CD4-positive, CD25-positive, alpha-beta regulatory T cell (primary cell): ENCODE measurements around the gene EP300. TPM values are rescaled to one million over a fixed set of nuclear protein-coding genes. Genes with fewer than 3 reads are reported as not detected.
"Not testable (repeated sequence)": the region's sequence is repeated elsewhere in the genome, so short reads cannot be mapped to it uniquely, and the experiment has no call there.

ENCODE experiments used
- ATAC-seq, 2 donors: fragments of 150-1000 bp; cut with Tn5 transposase; one replicate each; pipeline ENCODE4 v1.10.0; 2021; ENCODE audit warnings: low read depth in 2 of 2, moderate number of reproducible peaks in 2 of 2, moderate library complexity in 1 of 2
- DNase-seq, 3 donors: peaks; one replicate each; pipeline versions ENCODE4 v3.0.0 to v3.0.0-alpha.2; 2012 to 2022; ENCODE audit warnings: mixed read lengths in 1 of 3
- H3K27ac ChIP-seq: one replicate; pipeline ENCODE4 v1.7.0; 2013; ENCODE audit warnings: mild to moderate bottlenecking, low read length; ENCODE audit not compliant: insufficient read depth, poor library complexity, severe bottlenecking
- H3K27me3 ChIP-seq: one replicate; pipeline ENCODE4 v1.7.0; 2013; ENCODE audit warnings: low read length; ENCODE audit not compliant: control insufficient read depth, insufficient read depth
- H3K36me3 ChIP-seq: one replicate; pipeline ENCODE4 v1.7.0; 2013; ENCODE audit warnings: mild to moderate bottlenecking, low read length, moderate library complexity; ENCODE audit not compliant: control insufficient read depth, insufficient read depth
- H3K4me1 ChIP-seq: 2 replicates; pipeline ENCODE4 v1.7.0; 2013; ENCODE audit warnings: mild to moderate bottlenecking, low read length; ENCODE audit not compliant: insufficient read depth, control insufficient read depth, poor library complexity, severe bottlenecking
- H3K4me3 ChIP-seq: one replicate; pipeline ENCODE4 v1.7.0; 2013; ENCODE audit warnings: low read depth, mild to moderate bottlenecking, low read length, moderate library complexity
- H3K9me3 ChIP-seq, 2 experiments: 1 replicate in 1 of 2; 2 replicates in 1 of 2; pipeline ENCODE4 v1.7.0; 2013; ENCODE audit warnings: low read length in 2 of 2, mild to moderate bottlenecking in 1 of 2, moderate library complexity in 1 of 2; ENCODE audit not compliant: control insufficient read depth in 2 of 2
- H3K27ac Mint-ChIP-seq, 3 donors: one replicate each; pipeline ENCODE4 v1.8.0; 2020 to 2022; ENCODE audit warnings: mild to moderate bottlenecking in 3 of 3, mixed read lengths in 3 of 3, moderate library complexity in 2 of 3
- H3K27me3 Mint-ChIP-seq: one replicate; pipeline ENCODE4 v1.8.0; 2022; ENCODE audit warnings: mild to moderate bottlenecking, mixed read lengths
- H3K36me3 Mint-ChIP-seq: one replicate; pipeline ENCODE4 v1.8.0; 2020; ENCODE audit warnings: mixed read lengths
- H3K4me1 Mint-ChIP-seq, 4 donors: one replicate each; pipeline ENCODE4 v1.8.0; 2020 to 2022; ENCODE audit warnings: mixed read lengths in 4 of 4, mild to moderate bottlenecking in 1 of 4
- H3K4me3 Mint-ChIP-seq, 4 donors: one replicate each; pipeline ENCODE4 v1.8.0; 2020 to 2022; ENCODE audit warnings: mild to moderate bottlenecking in 4 of 4, mixed read lengths in 4 of 4, moderate library complexity in 3 of 4
- H3K9me3 Mint-ChIP-seq, 7 donors: one replicate each; pipeline ENCODE4 v1.8.0; 2020 to 2022; ENCODE audit warnings: mixed read lengths in 7 of 7, mild to moderate bottlenecking in 3 of 7, moderate library complexity in 2 of 7
- polyA plus RNA-seq, 4 donors: library from polyadenylated mRNA; unstranded; fragments of 300-500 nt; fragmentation: Illumina TruSeq; gene quantifications; one replicate each; pipeline ENCODE4 v1.2.3, GENCODE V29; 2021
- total RNA-seq: library from RNA; stranded (reverse); gene quantifications from one replicate; pipeline ENCODE4 v1.2.3, GENCODE V29; 2022

Gene EP300
- total and polyA plus RNA-seq, 5 donors from 2014 or later, result 8.1 to 177 (median 12.6) TPM

- Histone ChIP-seq H3K4me3 (no peak overlapping the region), H3K27ac (no peak overlapping the region), H3K9me3 (no peaks in the 10 kb centered on the region), H3K36me3 (peaks cover 90% of the 10 kb centered on the region), H3K4me1 (no peaks in the 10 kb centered on the region), H3K27me3 (no peaks in the 10 kb centered on the region)
- H3K27ac Mint-ChIP-seq, result no peak overlapping the region
- peaks cover 4 to 16% (median 9%) of the 10 kb centered on the region in 4 donors for H3K4me1 Mint-ChIP-seq
- H3K36me3 Mint-ChIP-seq, result peaks cover 41% of the 10 kb centered on the region
- H3K27me3 Mint-ChIP-seq, result no peaks in the 10 kb centered on the region
- DNase-seq (no peak), ATAC-seq (no peak)
- no peaks in the 10 kb centered on the region for H3K9me3 Mint-ChIP-seq
- no peak overlapping the region for H3K4me3 Mint-ChIP-seq
Observed at GRCh38 chr22:41128606-41129005, 36.2 kb downstream of the EP300 start.

GRCh38 chr22:41132550-41132949 is 40.2 kb downstream of the EP300 start:
- no peak for ATAC-seq

GRCh38 chr22:41140365-41140957 is 48.1 kb downstream of the EP300 start:
- ATAC-seq, result no peak
- Histone ChIP-seq H3K27me3 (no peaks in the 10 kb centered on the region), H3K27ac (no peak overlapping the region), H3K9me3 (no peaks in the 10 kb centered on the region), H3K4me3 (no peak overlapping the region), H3K36me3 (peaks cover 97% of the 10 kb centered on the region), H3K4me1 (no peaks in the 10 kb centered on the region)
- peaks cover 0 to 6% (median 3%) of the 10 kb centered on the region in 4 donors for H3K4me1 Mint-ChIP-seq
- no peak for DNase-seq
- H3K36me3 Mint-ChIP-seq, result peaks cover 33% of the 10 kb centered on the region
- H3K27ac Mint-ChIP-seq, result no peak overlapping the region
- H3K27me3 Mint-ChIP-seq, result no peaks in the 10 kb centered on the region
- no peaks in the 10 kb centered on the region for H3K9me3 Mint-ChIP-seq
- H3K4me3 Mint-ChIP-seq, result no peak overlapping the region

More at GRCh38 chr22:41132550-41132949, 40.2 kb downstream of the EP300 start:
- Histone ChIP-seq H3K4me1 (no peaks in the 10 kb centered on the region), H3K27ac (no peak overlapping the region), H3K36me3 (peaks cover 94% of the 10 kb centered on the region), H3K4me3 (no peak overlapping the region), H3K9me3 (no peaks in the 10 kb centered on the region), H3K27me3 (no peaks in the 10 kb centered on the region)
- DNase-seq, result no peak
- H3K4me3 Mint-ChIP-seq, result no peak overlapping the region
- H3K36me3 Mint-ChIP-seq, result peaks cover 45% of the 10 kb centered on the region
- no peaks in the 10 kb centered on the region for H3K9me3 Mint-ChIP-seq
- peaks cover 7 to 17% (median 9%) of the 10 kb centered on the region in 4 donors for H3K4me1 Mint-ChIP-seq
- peak overlapping the region in 2 of 3 donors; percentile 23 to 36 for H3K27ac Mint-ChIP-seq
- H3K27me3 Mint-ChIP-seq, result no peaks in the 10 kb centered on the region

GRCh38 chr22:41145921-41146320 is 53.5 kb downstream of the EP300 start:
- not testable (repeated sequence) for H3K4me1 Mint-ChIP-seq, H3K9me3 ChIP-seq, H3K27me3 ChIP-seq, H3K9me3 Mint-ChIP-seq, H3K4me3 ChIP-seq, H3K27ac Mint-ChIP-seq, H3K4me1 ChIP-seq, H3K4me3 Mint-ChIP-seq, H3K27ac ChIP-seq, ATAC-seq, H3K27me3 Mint-ChIP-seq, DNase-seq
- peaks cover 37% of the 10 kb centered on the region for H3K36me3 Mint-ChIP-seq
- H3K36me3 ChIP-seq, result peaks cover 88% of the 10 kb centered on the region

GRCh38 chr22:41146573-41146972 is 54.2 kb downstream of the EP300 start:
- H3K36me3 ChIP-seq, result peaks cover 88% of the 10 kb centered on the region
- peaks cover 3 to 9% (median 5%) of the 10 kb centered on the region in 4 donors for H3K4me1 Mint-ChIP-seq
- no peaks in the 10 kb centered on the region for H3K9me3 Mint-ChIP-seq
- H3K27ac Mint-ChIP-seq, result no peak overlapping the region
- H3K27me3 Mint-ChIP-seq, result no peaks in the 10 kb centered on the region
- peaks cover 41% of the 10 kb centered on the region for H3K36me3 Mint-ChIP-seq
- H3K9me3 ChIP-seq, result no peaks in the 10 kb centered on the region
- no peak for DNase-seq
- H3K4me3 ChIP-seq, result no peak overlapping the region
- no peak for ATAC-seq
- no peak overlapping the region for H3K4me3 Mint-ChIP-seq
- H3K4me1 ChIP-seq, result no peaks in the 10 kb centered on the region
- no peaks in the 10 kb centered on the region for H3K27me3 ChIP-seq
- H3K27ac ChIP-seq, result no peak overlapping the region

GRCh38 chr22:41147722-41148121 is 55.3 kb downstream of the EP300 start:
- Mint-ChIP-seq H3K4me1 (peaks cover 3 to 6% (median 4%) of the 10 kb centered on the region in 4 donors), H3K9me3 (no peaks in the 10 kb centered on the region), H3K36me3 (peaks cover 42% of the 10 kb centered on the region), H3K27me3 (no peaks in the 10 kb centered on the region), H3K27ac (no peak overlapping the region), H3K4me3 (peak overlapping the region in 1 of 4 donors; percentile 38)
- DNase-seq (no peak), ATAC-seq (no peak)
- Histone ChIP-seq H3K27ac (no peak overlapping the region), H3K9me3 (no peaks in the 10 kb centered on the region), H3K27me3 (no peaks in the 10 kb centered on the region), H3K36me3 (peaks cover 90% of the 10 kb centered on the region), H3K4me1 (no peaks in the 10 kb centered on the region), H3K4me3 (no peak overlapping the region)

GRCh38 chr22:41152902-41153301 is 60.5 kb downstream of the EP300 start:
- Mint-ChIP-seq H3K4me3 (no peak overlapping the region), H3K4me1 (peaks cover 2 to 5% (median 3%) of the 10 kb centered on the region in 4 donors), H3K36me3 (peaks cover 56% of the 10 kb centered on the region), H3K9me3 (no peaks in the 10 kb centered on the region), H3K27ac (no peak overlapping the region), H3K27me3 (no peaks in the 10 kb centered on the region)
- no peaks in the 10 kb centered on the region for H3K9me3 ChIP-seq
- H3K27me3 ChIP-seq, result no peaks in the 10 kb centered on the region
- no peak overlapping the region for H3K27ac ChIP-seq
- no peaks in the 10 kb centered on the region for H3K4me1 ChIP-seq
- H3K4me3 ChIP-seq, result no peak overlapping the region
- DNase-seq (no peak), ATAC-seq (no peak)
- H3K36me3 ChIP-seq, result peaks cover 100% of the 10 kb centered on the region

- Mint-ChIP-seq H3K9me3 (no peaks in the 10 kb centered on the region), H3K27me3 (no peaks in the 10 kb centered on the region), H3K4me1 (peaks cover 0 to 2% (median 0%) of the 10 kb centered on the region in 4 donors), H3K4me3 (no peak overlapping the region), H3K36me3 (peaks cover 42% of the 10 kb centered on the region), H3K27ac (no peak overlapping the region)
- no peaks in the 10 kb centered on the region for H3K27me3 ChIP-seq
- DNase-seq, result no peak
- no peak for ATAC-seq
- H3K4me3 ChIP-seq, result no peak overlapping the region
- peaks cover 96% of the 10 kb centered on the region for H3K36me3 ChIP-seq
- H3K4me1 ChIP-seq, result no peaks in the 10 kb centered on the region
- H3K27ac ChIP-seq, result no peak overlapping the region
- H3K9me3 ChIP-seq, result no peaks in the 10 kb centered on the region
Observed at GRCh38 chr22:41157083-41157482, 64.7 kb downstream of the EP300 start.
